Epidermal melanocyte (primary cell): ENCODE data around the gene UNC119B.

Experiments
- DNase-seq: peaks from one replicate; pipeline ENCODE4 v3.0.0; 2011; ENCODE audit warnings: low spot score; ENCODE audit not compliant: insufficient read length

Gene UNC119B

GRCh38 chr12:120764816-120765215 lies 54.6 kb downstream of the UNC119B start:
- DNase-seq = no peak

GRCh38 chr12:120766566-120766965 lies 56.3 kb downstream of the UNC119B start:
- DNase-seq = no peak

DNA sequence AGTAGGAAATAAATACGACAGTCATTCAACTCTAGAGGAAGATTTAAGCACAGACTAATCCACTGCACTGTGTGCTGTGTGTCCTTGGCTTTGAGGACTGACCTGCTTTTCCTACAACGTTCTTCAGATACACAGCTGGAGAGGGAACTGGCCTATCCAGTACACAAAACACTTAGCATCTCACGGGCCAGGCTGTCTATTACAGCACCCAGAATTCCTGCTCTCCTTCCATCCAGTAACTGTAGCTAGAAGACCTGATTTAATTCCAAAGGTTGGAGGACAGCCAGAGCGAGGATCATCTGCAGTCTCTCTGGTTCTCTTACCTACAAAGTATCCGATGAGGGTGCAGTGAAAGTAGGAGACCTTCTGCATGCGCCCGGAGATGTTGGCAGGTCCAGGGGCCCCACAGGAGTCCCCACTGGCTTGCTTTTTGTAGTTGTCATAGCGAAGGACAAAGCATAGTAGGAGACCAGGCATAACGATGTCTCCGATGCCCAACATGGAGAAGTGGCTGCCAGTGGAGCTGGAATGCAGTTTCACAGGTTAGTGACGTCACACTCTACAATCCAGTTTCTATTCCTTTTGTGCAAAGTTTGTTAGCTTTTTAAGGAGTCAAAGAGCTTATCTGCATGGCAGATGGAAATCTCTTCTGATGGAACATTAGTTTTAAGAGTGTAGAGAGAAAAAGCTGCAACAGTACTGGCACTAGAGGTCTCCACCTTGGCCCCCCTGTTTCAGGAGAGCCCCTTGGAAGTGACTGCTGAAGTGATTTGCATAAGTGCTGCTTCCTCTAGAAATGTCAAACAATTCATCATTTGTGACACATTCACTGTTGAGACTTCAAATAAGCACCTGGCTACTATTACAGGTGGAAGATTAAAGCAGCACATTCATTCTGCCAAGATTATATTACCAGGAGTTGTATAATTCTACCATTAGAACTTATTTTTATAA lies 57.1 kb downstream of the UNC119B start:
- DNase-seq = no peak

DNA sequence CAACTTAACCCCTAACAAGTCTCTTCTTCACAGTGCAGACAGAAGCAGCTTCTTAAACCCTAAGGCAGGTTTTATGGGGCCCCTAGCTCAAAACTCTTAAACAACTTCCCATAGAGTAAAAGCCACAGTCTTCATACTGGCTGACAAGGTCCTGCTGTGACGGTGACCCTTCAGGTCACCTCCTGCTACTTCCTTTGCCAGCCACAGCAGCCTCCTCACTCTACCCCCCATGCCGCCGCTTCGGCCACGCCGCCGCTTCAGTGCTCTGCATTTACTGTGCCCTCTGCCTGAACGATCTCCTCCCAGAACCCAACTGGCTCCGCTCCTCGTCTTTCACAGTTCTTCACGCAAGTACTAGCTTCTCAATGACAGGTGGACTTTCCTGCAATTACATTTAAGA lies 60.8 kb downstream of the UNC119B start:
- no peak for DNase-seq
